IgD-negative memory B cell (primary cell): ENCODE measurements around the gene INTS3. TPM values are rescaled to one million over a fixed set of nuclear protein-coding genes. Genes with fewer than 3 reads are reported as not detected.

Experiments used
- H3K27ac Mint-ChIP-seq, 3 donors: one replicate each; pipeline ENCODE4 v1.8.0; 2020 to 2022; ENCODE audit warnings: mild to moderate bottlenecking in 3 of 3, mixed read lengths in 3 of 3, moderate library complexity in 1 of 3
- H3K27me3 Mint-ChIP-seq: one replicate; pipeline ENCODE4 v1.8.0; 2021; ENCODE audit warnings: mixed read lengths
- H3K36me3 Mint-ChIP-seq: one replicate; pipeline ENCODE4 v1.8.0; 2020; ENCODE audit warnings: mild to moderate bottlenecking, mixed read lengths
- H3K4me1 Mint-ChIP-seq, 3 donors: one replicate each; pipeline ENCODE4 v1.8.0; 2020 to 2022; ENCODE audit warnings: mixed read lengths in 3 of 3, mild to moderate bottlenecking in 1 of 3
- H3K4me3 Mint-ChIP-seq, 4 donors: one replicate each; pipeline ENCODE4 v1.8.0; 2020 to 2022; ENCODE audit warnings: mild to moderate bottlenecking in 4 of 4, mixed read lengths in 4 of 4, moderate library complexity in 3 of 4
- H3K9me3 Mint-ChIP-seq, 3 donors: one replicate each; pipeline ENCODE4 v1.8.0; 2020 to 2021; ENCODE audit warnings: mixed read lengths in 3 of 3, mild to moderate bottlenecking in 1 of 3
- polyA plus RNA-seq: library from polyadenylated mRNA; unstranded; fragments of 300-500 nt; fragmentation: Illumina TruSeq; gene quantifications from one replicate; pipeline ENCODE4 v1.2.3, GENCODE V29; 2021

INTS3 gene
- polyA plus RNA-seq, 1 donor from 2014 or later, result 11.8 TPM

DNA sequence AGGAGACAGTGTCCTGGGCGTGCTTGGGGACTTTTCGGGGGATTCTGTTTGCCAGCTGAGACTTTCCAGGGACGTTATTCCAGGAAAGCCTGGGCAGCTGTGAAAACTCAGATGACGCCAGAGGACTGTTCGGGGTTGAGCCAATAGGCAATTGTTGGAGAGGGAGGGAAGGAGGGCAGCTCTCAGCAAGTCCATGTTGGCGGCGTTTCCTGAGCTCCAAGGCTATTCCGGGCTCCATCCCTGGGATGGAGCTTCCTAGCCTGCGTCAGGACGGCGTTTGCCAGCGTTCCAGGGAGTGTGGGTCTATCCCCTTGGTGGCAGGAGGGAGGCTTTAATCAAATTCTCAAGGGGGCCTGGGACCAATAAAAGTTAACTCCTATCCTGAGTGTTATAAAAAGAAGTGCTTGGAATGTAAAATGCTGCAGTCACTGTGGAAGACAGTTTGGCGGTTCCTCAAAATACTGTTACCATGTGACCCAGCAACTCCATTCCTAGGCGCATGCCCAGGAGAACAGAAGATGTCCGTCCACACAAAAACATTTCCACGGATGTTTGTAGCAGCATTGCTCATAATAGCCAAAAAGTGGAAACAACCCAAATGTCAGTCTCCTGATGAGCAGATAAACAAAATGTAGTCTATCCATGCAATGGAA lies 62.6 kb downstream of the INTS3 start:
- H3K27ac Mint-ChIP-seq, result peak overlapping the region; percentile 10 to 95 (median 76)
- H3K9me3 Mint-ChIP-seq, result no peaks in the 10 kb centered on the region
- H3K4me1 Mint-ChIP-seq, result peaks cover 27 to 32% (median 32%) of the 10 kb centered on the region in 3 donors
- no peaks in the 10 kb centered on the region for H3K27me3 Mint-ChIP-seq
- no peaks in the 10 kb centered on the region for H3K36me3 Mint-ChIP-seq
- peak overlapping the region; percentile 49 to 82 (median 60) for H3K4me3 Mint-ChIP-seq

GRCh38 chr1:153790966-153791647 lies 63.3 kb downstream of the INTS3 start:
- Mint-ChIP-seq H3K27ac (peak overlapping the region; percentile 10 to 95 (median 76)), H3K36me3 (no peaks in the 10 kb centered on the region), H3K4me3 (peak overlapping the region; percentile 49 to 82 (median 60)), H3K4me1 (peaks cover 24 to 31% (median 30%) of the 10 kb centered on the region in 3 donors), H3K27me3 (no peaks in the 10 kb centered on the region), H3K9me3 (no peaks in the 10 kb centered on the region)

GRCh38 chr1:153791648-153792253 lies 63.9 kb downstream of the INTS3 start:
- Mint-ChIP-seq H3K27ac (peak overlapping the region; percentile 10 to 95 (median 76)), H3K27me3 (no peaks in the 10 kb centered on the region), H3K9me3 (no peaks in the 10 kb centered on the region), H3K36me3 (no peaks in the 10 kb centered on the region), H3K4me3 (peak overlapping the region; percentile 3 to 82 (median 47)), H3K4me1 (peaks cover 24 to 34% (median 28%) of the 10 kb centered on the region in 3 donors)

DNA sequence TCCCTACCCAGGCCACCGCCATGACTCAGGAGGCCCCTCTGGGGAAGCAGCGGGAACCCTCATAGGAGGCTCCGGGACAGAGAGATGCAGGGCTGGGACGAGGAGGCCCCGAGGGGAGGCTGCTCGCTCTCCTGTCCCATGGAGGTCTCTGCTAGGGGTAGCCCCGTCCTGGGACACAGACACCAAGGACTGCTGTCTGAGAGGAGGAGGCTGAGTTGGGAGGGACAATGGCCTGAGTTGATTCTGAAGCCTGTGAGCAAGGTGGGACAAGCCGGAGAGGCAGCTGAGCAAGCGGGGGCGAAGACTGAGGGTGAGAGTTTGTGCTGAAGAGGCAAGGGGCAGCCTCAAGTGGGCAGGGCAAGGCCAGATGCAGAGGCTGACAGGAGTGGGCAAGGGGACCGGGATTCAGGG lies 64.8 kb downstream of the INTS3 start:
- H3K4me3 Mint-ChIP-seq, result no peak overlapping the region
- H3K9me3 Mint-ChIP-seq, result no peaks in the 10 kb centered on the region
- H3K4me1 Mint-ChIP-seq, result peaks cover 28 to 38% (median 32%) of the 10 kb centered on the region in 3 donors
- no peaks in the 10 kb centered on the region for H3K36me3 Mint-ChIP-seq
- no peaks in the 10 kb centered on the region for H3K27me3 Mint-ChIP-seq
- H3K27ac Mint-ChIP-seq, result no peak overlapping the region

DNA sequence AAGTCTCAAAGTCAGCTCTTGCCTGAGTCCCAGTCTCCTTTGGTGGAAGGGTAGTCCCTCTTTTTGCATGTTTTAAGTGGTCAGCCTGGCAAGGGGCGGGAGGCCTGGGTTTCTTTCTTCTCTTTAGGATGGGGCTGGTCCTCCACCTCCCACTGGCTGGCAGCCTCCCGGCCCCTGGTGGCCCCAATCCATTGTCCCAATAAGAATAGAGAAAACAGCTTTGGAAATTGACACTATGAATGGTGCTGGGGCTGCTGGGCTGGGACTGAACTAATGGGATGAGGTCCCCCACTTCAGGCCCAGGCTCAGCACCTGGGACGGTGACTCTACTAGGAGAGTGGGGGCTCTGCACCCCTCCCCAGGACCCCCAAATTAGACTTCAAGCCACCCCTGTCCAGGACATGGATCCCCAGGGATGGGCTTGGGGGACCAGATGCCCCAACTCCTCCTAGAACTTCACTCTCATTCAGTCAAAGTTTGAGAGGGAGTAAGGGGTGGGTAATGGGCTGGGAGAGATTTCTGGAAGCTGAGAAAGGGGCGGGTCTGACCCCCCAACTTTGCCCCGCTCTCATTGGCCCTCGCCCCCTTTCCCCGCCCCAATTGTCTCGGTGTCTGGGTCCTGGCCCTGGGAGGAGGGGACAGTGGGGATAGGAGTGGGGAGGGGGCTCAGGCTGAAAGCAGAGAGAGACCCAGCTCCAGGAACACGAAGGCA lies 65.6 kb downstream of the INTS3 start:
- Mint-ChIP-seq H3K4me1 (peaks cover 28 to 35% (median 31%) of the 10 kb centered on the region in 3 donors), H3K9me3 (no peaks in the 10 kb centered on the region), H3K27me3 (no peaks in the 10 kb centered on the region), H3K4me3 (no peak overlapping the region), H3K36me3 (no peaks in the 10 kb centered on the region), H3K27ac (no peak overlapping the region)

DNA sequence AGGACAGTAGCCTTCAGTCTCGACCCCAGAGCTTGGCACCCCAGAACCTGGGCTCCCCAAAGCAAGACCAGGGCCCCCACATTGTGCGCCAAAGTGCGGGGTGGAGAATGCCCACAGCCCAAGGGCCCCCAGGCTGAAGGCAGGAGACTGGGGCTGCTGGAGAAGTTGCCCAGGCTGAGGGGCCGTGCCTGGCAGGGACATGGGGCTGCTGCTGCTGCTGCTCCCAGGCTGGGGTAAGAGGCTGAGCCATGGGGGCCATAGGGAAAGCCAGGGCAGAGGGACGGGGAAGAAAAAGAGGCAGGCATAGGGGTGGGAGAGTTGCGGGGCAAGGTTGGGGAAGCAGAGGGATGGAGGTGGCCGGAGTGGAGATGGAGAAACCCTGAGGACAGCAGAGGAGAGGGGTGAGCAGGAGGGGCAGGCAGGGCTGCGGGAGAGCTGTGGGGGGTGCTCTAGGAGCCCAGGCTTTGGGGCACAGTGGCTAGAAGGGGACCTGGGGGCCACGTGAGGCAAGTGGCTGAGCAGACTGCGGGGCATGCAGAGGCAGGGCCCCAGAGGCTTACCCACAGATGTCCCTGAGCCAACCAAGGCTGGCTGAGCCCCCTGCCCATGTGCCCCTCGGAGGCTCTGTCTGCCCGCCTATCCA lies 66.2 kb downstream of the INTS3 start:
- Mint-ChIP-seq H3K27ac (no peak overlapping the region), H3K4me3 (no peak overlapping the region), H3K27me3 (no peaks in the 10 kb centered on the region), H3K36me3 (no peaks in the 10 kb centered on the region), H3K9me3 (no peaks in the 10 kb centered on the region), H3K4me1 (peaks cover 24 to 35% (median 27%) of the 10 kb centered on the region in 3 donors)

DNA sequence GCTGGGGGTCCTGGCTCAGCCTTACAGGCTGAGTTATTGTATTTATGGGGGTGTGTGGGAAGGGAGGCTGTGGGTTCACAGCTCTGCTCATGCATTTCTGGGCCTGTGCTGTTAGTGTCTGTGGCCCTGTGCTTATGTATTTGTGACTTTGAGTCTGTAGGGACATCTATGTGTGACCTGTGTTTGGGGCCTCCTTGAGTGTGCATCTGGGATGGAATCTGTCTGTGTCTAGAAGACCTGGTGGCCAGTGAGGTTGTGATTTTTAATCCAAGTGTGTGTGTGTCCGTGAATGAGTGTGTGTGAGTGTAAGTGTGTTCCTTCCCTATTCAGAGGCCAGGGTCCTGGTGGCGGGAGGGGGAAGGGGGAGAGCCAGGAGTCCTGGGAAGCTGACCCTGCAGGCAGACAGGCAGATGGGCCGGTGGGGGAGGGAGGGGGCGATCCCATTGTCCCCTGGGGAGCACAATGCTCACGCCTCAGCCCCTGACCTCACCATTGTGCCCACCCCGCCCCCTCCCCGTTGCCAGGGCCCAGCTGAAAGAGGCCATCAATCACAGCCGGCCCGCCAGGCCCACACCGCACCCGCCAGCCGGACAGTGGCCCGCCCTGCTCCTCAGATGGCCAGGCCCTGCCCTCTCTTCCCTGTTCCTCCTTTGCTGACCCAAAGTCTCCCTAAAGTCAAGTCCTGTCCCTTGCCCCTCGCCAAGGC lies 66.9 kb downstream of the INTS3 start:
- H3K27me3 Mint-ChIP-seq, result no peaks in the 10 kb centered on the region
- H3K4me3 Mint-ChIP-seq, result no peak overlapping the region

GRCh38 chr1:153795330-153795837 lies 67.5 kb downstream of the INTS3 start:
- H3K4me1 Mint-ChIP-seq, result peaks cover 15 to 25% (median 21%) of the 10 kb centered on the region in 3 donors
- no peak overlapping the region for H3K4me3 Mint-ChIP-seq
- no peaks in the 10 kb centered on the region for H3K36me3 Mint-ChIP-seq
- no peaks in the 10 kb centered on the region for H3K27me3 Mint-ChIP-seq
- H3K27ac Mint-ChIP-seq, result no peak overlapping the region
- no peaks in the 10 kb centered on the region for H3K9me3 Mint-ChIP-seq

More for the DNA sequence above, 66.9 kb downstream of the INTS3 start:
- H3K36me3 Mint-ChIP-seq, result no peaks in the 10 kb centered on the region
- H3K4me1 Mint-ChIP-seq, result peaks cover 20 to 30% (median 27%) of the 10 kb centered on the region in 3 donors
- H3K27ac Mint-ChIP-seq, result no peak overlapping the region
- H3K9me3 Mint-ChIP-seq, result no peaks in the 10 kb centered on the region

DNA sequence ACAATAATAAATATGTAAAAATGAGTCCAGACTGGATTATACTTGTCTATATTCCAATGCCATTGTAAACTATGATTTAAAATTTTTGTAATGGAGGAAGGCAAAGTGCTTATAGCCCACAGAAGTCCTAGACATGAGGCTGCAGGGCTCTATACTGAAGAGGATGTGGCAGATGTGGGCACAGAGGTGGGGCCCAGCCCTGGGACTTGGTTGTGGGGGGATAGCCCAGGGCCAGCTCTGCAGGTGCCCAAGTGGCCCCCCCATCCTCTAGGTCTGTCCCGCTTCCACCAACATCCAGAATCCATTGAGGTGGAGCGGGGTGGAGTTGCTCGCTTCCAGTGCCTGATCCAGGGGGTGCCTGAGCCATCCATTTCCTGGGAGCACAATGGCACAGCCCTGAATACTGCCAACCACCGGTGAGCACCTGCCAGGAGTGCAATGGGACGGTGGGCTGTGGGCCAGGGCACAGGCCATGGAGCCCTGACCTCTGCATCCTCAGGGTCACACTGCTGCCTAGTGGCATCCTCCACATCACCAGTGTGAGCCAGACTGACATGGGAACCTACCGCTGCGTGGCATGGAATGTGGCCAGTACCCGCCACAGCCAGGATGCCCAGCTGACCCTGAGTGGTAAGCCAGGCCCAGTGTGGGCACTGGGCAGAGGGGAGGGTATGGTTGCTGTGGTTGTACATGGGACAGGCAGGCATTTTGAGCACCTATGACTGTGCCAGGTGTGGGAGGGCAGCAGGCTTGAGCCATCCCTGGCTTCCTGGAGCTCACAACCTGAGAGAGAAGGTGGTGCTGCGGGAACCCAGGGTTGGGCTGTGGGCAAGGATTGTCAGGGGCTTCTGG lies 68.3 kb downstream of the INTS3 start:
- Mint-ChIP-seq H3K9me3 (no peaks in the 10 kb centered on the region), H3K27me3 (no peaks in the 10 kb centered on the region), H3K36me3 (no peaks in the 10 kb centered on the region), H3K27ac (peak overlapping the region in 1 of 3 donors; percentile 64), H3K4me3 (peak overlapping the region in 2 of 4 donors; percentile 8 to 75), H3K4me1 (peaks cover 9 to 19% (median 13%) of the 10 kb centered on the region in 3 donors)

- Mint-ChIP-seq H3K27ac (peak overlapping the region in 2 of 3 donors; percentile 64 to 78), H3K27me3 (no peaks in the 10 kb centered on the region), H3K36me3 (no peaks in the 10 kb centered on the region), H3K9me3 (no peaks in the 10 kb centered on the region), H3K4me1 (peaks cover 4 to 14% (median 6%) of the 10 kb centered on the region in 3 donors), H3K4me3 (peak overlapping the region in 2 of 4 donors; percentile 21 to 75)
Measured at GRCh38 chr1:153796786-153797659, 69.2 kb downstream of the INTS3 start.

DNA sequence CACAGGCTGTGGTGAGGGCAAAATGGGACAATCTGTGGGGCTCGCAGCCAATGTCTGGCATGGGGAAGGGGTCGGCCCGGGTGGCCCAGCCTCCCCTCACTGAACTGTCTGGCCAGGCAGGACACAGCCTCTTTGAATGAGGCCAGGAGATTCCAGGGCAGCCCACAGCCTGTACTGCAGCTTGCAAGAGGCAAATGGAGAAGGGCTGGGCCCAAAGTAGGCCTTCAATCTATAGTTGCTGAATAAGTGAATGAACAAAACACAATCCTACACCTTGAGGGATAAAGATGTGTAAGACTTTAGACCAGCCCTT lies 70.6 kb downstream of the INTS3 start:
- Mint-ChIP-seq H3K4me1 (peaks cover 6 to 11% (median 9%) of the 10 kb centered on the region in 3 donors), H3K27me3 (no peaks in the 10 kb centered on the region), H3K27ac (no peak overlapping the region), H3K9me3 (no peaks in the 10 kb centered on the region), H3K4me3 (no peak overlapping the region), H3K36me3 (peaks cover 4% of the 10 kb centered on the region)

DNA sequence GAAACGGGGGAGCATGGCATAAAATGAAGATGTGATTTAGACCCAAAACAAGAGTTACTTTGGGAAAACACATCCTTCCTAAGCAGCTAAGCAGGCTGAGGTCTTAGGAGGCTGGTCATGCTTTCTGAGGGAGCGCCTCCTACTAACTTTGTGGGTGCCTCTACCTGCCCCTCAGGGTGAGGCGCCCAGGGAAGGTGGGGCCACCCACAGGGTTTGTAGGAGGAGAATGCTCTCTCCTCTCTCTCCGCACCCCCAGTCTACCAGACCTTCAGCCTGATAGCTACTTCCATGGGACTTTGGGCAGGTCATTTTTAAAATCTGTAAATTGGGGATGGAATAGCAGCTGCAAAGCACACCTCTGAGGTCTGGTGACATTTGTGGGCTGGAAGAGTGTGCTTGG lies 71.2 kb downstream of the INTS3 start:
- no peak overlapping the region for H3K27ac Mint-ChIP-seq
- H3K27me3 Mint-ChIP-seq, result no peaks in the 10 kb centered on the region
- no peak overlapping the region for H3K4me3 Mint-ChIP-seq
- no peaks in the 10 kb centered on the region for H3K9me3 Mint-ChIP-seq
- peaks cover 9 to 15% (median 14%) of the 10 kb centered on the region in 3 donors for H3K4me1 Mint-ChIP-seq
- peaks cover 4% of the 10 kb centered on the region for H3K36me3 Mint-ChIP-seq
